GM06990 (cell line): ENCODE data around the gene NHP2.

Experiments used
- DNase-seq: peaks from one replicate; pipeline ENCODE4 v3.0.0-alpha.2; 2011; ENCODE audit not compliant: insufficient read length; ENCODE audit errors: extremely low read depth
- H3K27me3 ChIP-seq: replicated peaks from 2 replicates; pipeline ENCODE4 v1.6.0; 2011; ENCODE audit warnings: low read length; ENCODE audit not compliant: control insufficient read depth, insufficient read depth
- H3K36me3 ChIP-seq: 2 replicates; pipeline ENCODE4 v1.5.1; 2011; ENCODE audit warnings: low read length; ENCODE audit not compliant: control insufficient read depth, insufficient read depth
- H3K4me3 ChIP-seq: replicated peaks from 2 replicates; pipeline ENCODE4 v1.5.1; 2011; ENCODE audit warnings: low read depth, mild to moderate bottlenecking, control low read depth, low read length
- TF ChIP-seq, protein P1 (sequence below): IDR thresholded peaks from 2 replicates; pipeline ENCODE4 v1.5.1; 2011; ENCODE audit warnings: low read length, control low read depth, mild to moderate bottlenecking, inconsistent platforms; ENCODE audit not compliant: insufficient read depth, poor library complexity, severe bottlenecking

NHP2 gene

DNA sequence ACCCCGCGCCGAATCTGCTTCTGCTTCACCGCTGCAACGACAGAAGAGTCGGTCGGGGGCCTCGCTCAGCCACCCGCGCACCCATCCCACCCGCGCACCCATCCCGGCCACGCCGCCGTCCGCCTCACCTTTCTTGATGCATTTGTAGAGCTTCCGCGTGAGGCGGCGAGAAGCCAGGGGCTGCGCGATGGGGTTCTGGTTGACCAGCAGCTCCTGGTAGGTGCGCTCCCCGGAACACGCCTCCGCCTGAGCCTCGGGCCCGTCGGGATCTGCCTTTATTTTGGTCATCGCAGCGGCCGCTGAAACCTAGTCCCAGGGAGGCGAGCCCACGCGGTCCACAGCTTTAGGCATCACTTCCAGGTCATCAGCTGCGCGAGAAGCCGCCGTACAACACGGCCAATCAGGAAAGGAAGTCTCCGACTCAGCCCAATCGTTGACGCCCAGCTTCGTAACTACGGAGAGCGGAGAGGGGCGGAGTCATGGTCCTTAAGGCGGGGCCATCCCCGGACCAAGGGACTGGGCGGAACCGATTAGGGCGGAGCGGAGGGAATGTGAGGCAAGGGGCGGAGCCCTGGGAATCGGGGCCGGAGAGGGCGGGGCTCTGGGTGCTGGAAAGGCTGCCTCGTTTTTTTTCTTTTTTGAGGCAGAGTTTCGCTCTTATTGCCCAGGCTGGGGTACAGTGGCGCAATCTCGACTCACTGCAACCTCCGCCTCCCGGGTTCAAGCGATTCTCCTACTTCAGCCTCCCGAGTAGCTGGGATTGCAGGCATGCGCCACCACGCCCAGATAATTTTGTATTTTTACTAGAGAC, at the start of gene NHP2:
NHP2 (minus strand) TSS at position 356 of the 811 bp plus-strand sequence; CDS start at position 288, 68 bp downstream.
- Histone ChIP-seq H3K36me3 (peaks cover 13% of the 10 kb centered on the region), H3K27me3 (no peaks in the 10 kb centered on the region), H3K4me3 (peak within 1 kb of the TSS; percentile 66)
- peak; percentile 94 for DNase-seq
- TF ChIP-seq, protein P1, sequence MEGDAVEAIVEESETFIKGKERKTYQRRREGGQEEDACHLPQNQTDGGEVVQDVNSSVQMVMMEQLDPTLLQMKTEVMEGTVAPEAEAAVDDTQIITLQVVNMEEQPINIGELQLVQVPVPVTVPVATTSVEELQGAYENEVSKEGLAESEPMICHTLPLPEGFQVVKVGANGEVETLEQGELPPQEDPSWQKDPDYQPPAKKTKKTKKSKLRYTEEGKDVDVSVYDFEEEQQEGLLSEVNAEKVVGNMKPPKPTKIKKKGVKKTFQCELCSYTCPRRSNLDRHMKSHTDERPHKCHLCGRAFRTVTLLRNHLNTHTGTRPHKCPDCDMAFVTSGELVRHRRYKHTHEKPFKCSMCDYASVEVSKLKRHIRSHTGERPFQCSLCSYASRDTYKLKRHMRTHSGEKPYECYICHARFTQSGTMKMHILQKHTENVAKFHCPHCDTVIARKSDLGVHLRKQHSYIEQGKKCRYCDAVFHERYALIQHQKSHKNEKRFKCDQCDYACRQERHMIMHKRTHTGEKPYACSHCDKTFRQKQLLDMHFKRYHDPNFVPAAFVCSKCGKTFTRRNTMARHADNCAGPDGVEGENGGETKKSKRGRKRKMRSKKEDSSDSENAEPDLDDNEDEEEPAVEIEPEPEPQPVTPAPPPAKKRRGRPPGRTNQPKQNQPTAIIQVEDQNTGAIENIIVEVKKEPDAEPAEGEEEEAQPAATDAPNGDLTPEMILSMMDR: no peak

DNA sequence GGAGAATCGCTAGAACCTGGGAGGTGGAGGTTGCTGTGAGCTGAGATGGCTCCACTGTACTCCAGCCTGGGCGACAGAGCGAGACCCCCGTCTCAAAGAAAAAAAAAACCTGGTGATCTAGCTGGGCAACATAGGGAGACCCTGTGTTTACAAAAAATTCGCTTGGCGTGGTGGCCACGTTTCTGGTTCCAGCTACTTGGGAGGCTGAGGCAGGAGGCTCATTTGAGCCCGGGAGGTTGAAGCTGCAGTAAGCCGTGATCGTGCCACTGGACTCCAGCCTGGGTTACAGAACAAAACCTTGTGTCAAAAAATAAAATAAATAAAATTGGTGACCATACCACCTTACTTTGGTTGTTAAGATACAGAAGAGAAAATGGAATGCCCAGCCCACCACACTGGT, 48.9 kb upstream of the NHP2 start:
- H3K27me3 ChIP-seq: no peaks in the 10 kb centered on the region
- no peak for DNase-seq
- TF ChIP-seq, protein P1: no peak

DNA sequence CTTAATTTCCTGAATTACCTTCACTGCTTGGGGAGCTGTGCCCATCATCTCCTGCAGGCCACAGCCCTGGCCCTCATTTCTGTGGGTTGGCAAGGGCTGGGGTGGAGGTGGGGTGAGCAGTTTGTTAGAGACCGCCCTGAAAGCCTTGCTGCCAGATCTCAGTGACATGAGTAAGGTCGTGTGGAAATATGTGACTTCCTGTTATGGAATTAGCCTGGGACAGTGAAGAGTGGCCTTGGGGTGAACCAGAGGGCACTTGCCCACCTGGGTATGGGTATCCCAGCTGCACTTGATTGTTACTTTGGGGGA, 48.2 kb upstream of the NHP2 start:
- DNase-seq: no peak
- peaks cover 8% of the 10 kb centered on the region for H3K36me3 ChIP-seq
- no peak overlapping the region for H3K4me3 ChIP-seq
- no peaks in the 10 kb centered on the region for H3K27me3 ChIP-seq
- TF ChIP-seq, protein P1: no peak

More for the DNA sequence above, 48.9 kb upstream of the NHP2 start:
- no peak overlapping the region for H3K4me3 ChIP-seq
- H3K36me3 ChIP-seq: peaks cover 14% of the 10 kb centered on the region

DNA sequence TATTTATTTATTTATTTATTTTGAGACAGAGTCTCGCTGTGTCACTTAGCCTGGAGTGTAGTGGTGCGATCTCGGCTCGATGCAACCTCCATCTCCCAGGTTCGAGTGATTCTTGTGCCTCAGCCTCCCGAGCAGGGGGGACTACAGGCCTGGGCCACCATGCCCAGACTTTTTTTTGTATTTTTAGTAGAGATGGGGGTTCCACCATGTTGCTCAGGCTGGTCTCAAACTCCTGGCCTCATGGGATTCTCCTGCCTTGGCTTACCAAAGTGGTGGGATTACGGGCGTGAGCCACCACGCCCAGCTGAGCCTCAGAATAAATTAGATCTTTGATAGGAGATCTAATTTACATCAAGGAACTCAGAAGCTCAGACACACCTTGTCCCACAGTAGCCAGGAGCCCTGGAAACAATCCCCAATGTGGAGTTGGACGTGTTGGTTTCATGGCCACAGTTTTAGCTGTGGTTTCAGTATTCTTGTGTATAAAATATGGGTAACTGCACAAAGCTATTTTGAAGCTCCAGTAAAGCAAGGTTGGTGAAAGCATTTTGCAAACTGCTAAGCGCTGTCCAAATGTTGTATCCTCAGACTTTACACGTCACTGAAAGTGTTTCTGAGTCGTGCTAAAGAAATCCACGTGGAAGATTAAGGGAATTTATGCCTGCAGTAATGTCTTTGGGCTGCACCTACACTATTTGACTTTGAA, 47.7 kb upstream of the NHP2 start:
- H3K36me3 ChIP-seq: peaks cover 3% of the 10 kb centered on the region; the same call in 1 of the 2 replicates
- no peak for DNase-seq
- no peak overlapping the region for H3K4me3 ChIP-seq
- no peaks in the 10 kb centered on the region for H3K27me3 ChIP-seq
- TF ChIP-seq, protein P1: no peak

DNA sequence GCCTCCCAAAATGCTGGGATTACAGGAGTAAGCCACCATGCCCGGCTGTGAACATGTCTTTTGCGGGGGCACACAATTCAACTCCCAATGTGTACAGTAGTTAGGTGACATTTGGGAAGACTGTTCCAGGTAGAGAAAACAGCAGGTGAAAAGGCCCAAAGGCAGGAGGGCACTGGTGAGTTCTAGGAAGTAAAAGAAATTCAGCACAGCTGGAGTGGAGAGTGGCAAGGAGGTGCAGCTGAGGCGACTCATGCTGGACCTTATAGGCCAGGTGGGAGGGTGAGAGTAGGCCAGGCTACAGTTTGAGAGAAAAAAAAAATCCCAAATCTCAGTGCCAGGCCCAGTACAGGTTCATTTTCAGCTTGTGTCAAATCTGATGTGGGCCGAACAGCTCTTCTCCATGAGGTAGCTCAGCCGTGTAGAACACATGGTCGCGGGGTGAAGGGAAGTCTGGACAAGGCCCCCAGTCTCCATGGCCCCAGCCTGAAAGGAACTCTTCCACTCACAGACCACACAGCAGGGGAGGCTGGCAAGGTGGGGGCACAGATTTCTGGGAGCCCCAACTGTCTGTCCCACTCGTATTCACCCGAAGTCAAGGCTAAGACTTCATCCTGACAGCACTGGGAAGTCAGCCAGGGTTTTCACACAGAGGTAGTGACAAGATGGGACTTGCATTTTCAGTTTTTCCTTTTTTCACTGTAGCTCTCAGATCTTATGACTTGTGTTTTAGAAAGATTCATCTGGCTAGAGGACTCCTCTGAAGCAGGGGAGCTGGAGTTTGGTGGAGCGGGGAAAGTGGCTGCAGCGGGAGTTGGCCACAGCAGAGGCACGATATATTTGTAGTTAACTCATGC, 46.1 kb upstream of the NHP2 start:
- Histone ChIP-seq H3K36me3 (no peaks in the 10 kb centered on the region), H3K4me3 (no peak overlapping the region), H3K27me3 (no peaks in the 10 kb centered on the region)
- DNase-seq: no peak
- TF ChIP-seq, protein P1: no peak
